ENCODE data around the gene IFNA5.

IFNA5 gene

DNA sequence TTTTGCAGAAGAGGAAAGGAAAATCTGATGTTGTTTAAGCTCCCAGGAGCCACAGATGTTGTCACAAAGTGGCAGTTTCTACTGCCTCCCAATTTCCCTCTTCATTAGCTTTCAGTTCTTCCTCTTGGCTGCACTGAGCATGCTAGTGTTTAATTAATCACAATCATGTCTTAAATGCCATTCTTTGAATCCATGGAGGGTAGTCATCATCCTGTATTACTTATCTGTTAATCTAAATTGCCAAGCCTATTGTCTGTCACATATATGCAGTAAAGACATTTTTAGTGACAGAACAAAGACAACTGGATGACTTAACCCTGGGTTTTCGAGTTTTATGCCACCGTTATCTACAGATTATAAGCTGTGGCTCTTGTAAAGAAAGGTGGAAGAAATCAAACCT is 15.4 kb upstream of the IFNA5 start:
- Histone ChIP-seq H3K36me3 (ENCODE audit: control insufficient read depth, insufficient read depth, low read length) (no peaks in the 10 kb centered on the region), H3K4me1 (ENCODE audit: control insufficient read depth, insufficient read depth, low read length) (no peaks in the 10 kb centered on the region), H3K9ac (ENCODE audit: low read depth, low read length) (no peak overlapping the region), H3K27me3 (ENCODE audit: control insufficient read depth, insufficient read depth, low read length) (peaks cover 2% of the 10 kb centered on the region), H3K9me3 (ENCODE audit: control insufficient read depth, insufficient read depth, low read length) (no peaks in the 10 kb centered on the region), H3K4me3 (ENCODE audit: low read depth, low read length) (no peak overlapping the region)

DNA sequence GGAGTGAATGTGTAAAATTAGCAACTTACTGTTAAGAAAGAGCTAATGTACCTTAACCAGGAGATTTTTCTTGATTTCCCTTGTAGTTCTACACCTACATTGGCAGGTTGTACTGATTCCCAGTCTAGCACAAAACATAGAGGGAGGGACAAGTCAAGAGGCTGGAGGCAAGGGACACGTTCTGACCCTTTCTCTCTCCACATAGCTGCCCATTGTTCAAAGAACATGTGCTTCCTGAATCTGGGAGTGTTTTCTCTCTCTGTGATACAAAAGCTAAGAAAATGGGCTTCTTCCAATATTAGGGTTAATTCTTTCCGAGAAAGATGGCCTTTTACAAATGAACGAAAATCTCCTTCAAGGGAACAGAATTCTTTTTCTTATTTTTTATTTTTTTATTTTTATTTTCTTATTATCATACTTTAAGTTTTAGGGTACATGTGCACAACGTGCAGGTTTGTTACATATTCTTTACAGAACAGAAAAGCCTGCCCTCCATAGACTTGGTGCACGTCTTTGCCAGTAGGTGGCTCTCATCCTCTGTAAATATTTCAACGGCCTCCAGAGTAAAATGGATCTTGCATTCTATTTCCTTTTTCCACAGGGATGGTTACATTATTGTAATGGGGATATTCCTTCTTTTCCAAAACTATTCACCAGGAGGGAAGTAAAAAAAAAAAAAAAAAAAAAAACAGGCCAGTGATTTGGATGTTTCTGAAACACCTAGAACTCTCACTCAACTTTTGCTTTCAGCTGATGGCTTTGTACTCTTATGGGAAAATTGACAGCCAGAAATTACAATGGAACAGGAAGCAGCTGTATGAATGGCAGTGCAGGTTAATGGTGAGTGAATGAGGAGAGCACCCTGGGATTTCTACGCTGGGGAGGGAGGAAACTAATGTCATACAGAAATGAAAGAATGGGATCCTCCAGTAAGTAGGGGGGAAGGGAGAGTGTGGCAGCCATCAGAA is 13.1 kb upstream of the IFNA5 start:
- peaks cover 2% of the 10 kb centered on the region for H3K27me3 ChIP-seq (ENCODE audit: control insufficient read depth, insufficient read depth, low read length)
- no peak overlapping the region for H3K9ac ChIP-seq (ENCODE audit: low read depth, low read length)
- H3K9me3 ChIP-seq (ENCODE audit: control insufficient read depth, insufficient read depth, low read length): no peaks in the 10 kb centered on the region
- H3K36me3 ChIP-seq (ENCODE audit: control insufficient read depth, insufficient read depth, low read length): no peaks in the 10 kb centered on the region
- no peaks in the 10 kb centered on the region for H3K4me1 ChIP-seq (ENCODE audit: control insufficient read depth, insufficient read depth, low read length)
- H3K4me3 ChIP-seq (ENCODE audit: low read depth, low read length): no peak overlapping the region

DNA sequence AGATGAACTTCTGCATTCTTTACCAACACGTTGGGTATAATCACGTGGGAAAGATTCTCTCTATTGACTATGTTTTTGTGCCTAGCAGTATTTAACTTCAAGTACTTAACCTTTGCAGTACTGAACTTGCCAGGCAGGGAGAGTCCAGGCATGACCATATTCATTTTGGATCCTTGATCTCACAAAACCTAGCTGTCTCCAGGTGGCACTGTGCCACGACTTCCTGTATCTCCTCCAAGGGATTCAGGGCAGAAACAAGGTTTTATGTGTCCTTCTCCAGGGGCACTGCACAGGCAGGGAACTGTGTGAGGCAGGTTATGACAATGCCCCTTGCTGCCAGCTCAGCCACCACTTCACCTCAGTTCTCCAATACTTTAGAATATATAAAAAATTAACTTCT is 11.7 kb upstream of the IFNA5 start:
- H3K4me1 ChIP-seq (ENCODE audit: control insufficient read depth, insufficient read depth, low read length): no peaks in the 10 kb centered on the region
- no peak overlapping the region for H3K4me3 ChIP-seq (ENCODE audit: low read depth, low read length)
- no peaks in the 10 kb centered on the region for H3K9me3 ChIP-seq (ENCODE audit: control insufficient read depth, insufficient read depth, low read length)
- H3K27me3 ChIP-seq (ENCODE audit: control insufficient read depth, insufficient read depth, low read length): peaks cover 2% of the 10 kb centered on the region
- no peaks in the 10 kb centered on the region for H3K36me3 ChIP-seq (ENCODE audit: control insufficient read depth, insufficient read depth, low read length)
- H3K9ac ChIP-seq (ENCODE audit: low read depth, low read length): no peak overlapping the region

DNA sequence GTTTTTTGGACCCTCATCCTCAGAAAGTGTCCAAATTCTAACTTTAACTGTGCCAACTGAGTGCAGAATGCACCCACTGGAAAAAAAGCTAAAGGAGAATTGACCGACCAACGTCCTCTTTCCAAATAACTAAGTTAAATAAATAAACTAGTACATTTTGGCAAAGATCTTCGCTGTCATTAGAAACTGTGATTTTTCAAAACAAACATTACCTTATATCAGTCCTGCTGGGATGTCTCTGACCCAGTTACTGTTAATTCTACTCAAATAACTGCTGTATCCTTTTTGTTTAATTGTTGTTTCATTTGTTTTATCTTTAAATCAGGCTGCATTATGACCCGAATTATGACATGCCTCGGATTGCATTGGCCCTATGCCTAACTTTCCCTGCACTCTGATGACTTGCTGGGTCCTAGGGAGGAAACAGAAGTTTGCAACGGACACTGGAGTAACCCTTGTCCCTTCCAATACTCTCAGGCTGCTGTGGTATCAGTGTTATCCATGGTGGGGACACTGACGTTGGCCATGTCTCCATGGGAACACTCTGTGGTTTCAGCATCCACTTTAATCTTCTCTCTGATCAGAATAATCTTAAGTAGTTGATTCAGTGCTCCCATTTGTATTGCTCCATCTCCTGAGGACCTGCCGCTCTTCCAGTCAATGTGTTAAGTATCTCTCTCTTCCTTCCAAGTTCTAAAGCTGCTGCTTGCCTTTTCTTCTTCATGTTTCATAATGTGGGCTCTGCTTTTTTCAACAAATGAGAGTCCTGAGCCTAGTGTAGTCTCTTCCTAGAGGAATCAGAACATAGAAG is 11.1 kb upstream of the IFNA5 start:
- Histone ChIP-seq H3K27me3 (ENCODE audit: control insufficient read depth, insufficient read depth, low read length) (peaks cover 2% of the 10 kb centered on the region), H3K9ac (ENCODE audit: low read depth, low read length) (no peak overlapping the region), H3K9me3 (ENCODE audit: control insufficient read depth, insufficient read depth, low read length) (no peaks in the 10 kb centered on the region), H3K4me1 (ENCODE audit: control insufficient read depth, insufficient read depth, low read length) (no peaks in the 10 kb centered on the region), H3K4me3 (ENCODE audit: low read depth, low read length) (no peak overlapping the region), H3K36me3 (ENCODE audit: control insufficient read depth, insufficient read depth, low read length) (no peaks in the 10 kb centered on the region)

DNA sequence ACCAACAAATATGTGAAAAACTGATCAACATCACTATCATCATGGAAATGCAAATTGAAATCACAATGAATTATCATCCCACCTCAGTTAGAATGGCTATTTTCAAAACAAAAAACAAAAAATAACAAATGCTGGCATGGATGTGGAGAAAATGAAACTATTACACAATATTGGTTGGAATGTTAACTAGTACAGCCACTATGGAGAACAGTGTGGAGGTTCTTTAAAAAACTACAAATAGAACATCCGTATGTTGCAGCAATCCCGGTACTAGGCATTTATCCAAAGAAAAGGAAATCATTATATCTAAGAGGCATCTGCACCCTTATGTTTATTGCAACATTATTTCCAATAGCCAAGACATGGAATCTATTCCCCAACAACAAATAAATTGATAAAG is 9.0 kb upstream of the IFNA5 start:
- Histone ChIP-seq H3K27me3 (ENCODE audit: control insufficient read depth, insufficient read depth, low read length) (peaks cover 2% of the 10 kb centered on the region), H3K4me3 (ENCODE audit: low read depth, low read length) (no peak overlapping the region), H3K9ac (ENCODE audit: low read depth, low read length) (no peak overlapping the region), H3K36me3 (ENCODE audit: control insufficient read depth, insufficient read depth, low read length) (no peaks in the 10 kb centered on the region), H3K9me3 (ENCODE audit: control insufficient read depth, insufficient read depth, low read length) (no peaks in the 10 kb centered on the region), H3K4me1 (ENCODE audit: control insufficient read depth, insufficient read depth, low read length) (no peaks in the 10 kb centered on the region)

DNA sequence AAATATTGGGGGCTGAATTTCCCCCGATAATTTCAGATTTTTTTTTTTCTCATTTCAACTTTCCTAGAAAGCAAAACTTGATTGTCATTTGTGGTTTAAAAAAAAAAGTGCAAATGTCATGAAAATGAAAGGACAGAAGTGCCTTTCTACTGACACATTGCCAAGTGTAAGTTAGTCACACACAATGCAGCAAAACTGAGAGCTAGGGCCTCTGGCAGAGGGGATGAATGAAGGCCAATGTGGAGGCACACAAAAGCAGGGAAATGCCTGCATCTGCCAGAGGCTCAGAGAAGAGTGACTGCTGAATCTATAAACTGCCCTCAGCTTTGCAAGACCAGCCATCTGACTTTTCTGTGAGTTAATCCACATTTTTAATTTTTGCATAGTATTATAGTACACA is 6.8 kb upstream of the IFNA5 start:
- Histone ChIP-seq H3K4me3 (ENCODE audit: low read depth, low read length) (no peak overlapping the region), H3K4me1 (ENCODE audit: control insufficient read depth, insufficient read depth, low read length) (no peaks in the 10 kb centered on the region), H3K36me3 (ENCODE audit: control insufficient read depth, insufficient read depth, low read length) (no peaks in the 10 kb centered on the region), H3K9ac (ENCODE audit: low read depth, low read length) (no peak overlapping the region), H3K9me3 (ENCODE audit: control insufficient read depth, insufficient read depth, low read length) (no peaks in the 10 kb centered on the region), H3K27me3 (ENCODE audit: control insufficient read depth, insufficient read depth, low read length) (no peaks in the 10 kb centered on the region)

DNA sequence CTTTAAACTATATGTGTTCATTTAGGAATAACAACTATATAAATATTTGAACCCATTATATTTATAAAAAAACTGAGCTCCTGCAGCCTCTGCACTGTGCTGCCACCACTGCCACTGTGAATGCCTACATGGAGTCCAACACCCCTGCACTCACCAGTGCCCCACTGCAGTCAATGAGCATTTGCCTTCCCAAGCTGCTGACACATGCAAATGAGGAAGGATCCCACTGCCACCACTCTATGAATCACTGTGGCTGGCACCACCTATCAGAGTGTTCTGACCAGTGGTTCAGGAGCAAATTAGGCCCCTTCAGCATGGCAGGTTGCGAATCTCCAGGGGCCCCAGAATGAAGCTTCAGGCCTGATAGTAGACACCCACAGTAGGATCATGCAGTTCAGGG is 9.1 kb downstream of the IFNA5 start:
- peaks cover 4% of the 10 kb centered on the region for H3K27me3 ChIP-seq (ENCODE audit: control insufficient read depth, insufficient read depth, low read length)
- H3K9ac ChIP-seq (ENCODE audit: low read depth, low read length): no peak overlapping the region
- H3K4me1 ChIP-seq (ENCODE audit: control insufficient read depth, insufficient read depth, low read length): no peaks in the 10 kb centered on the region
- no peaks in the 10 kb centered on the region for H3K36me3 ChIP-seq (ENCODE audit: control insufficient read depth, insufficient read depth, low read length)
- H3K9me3 ChIP-seq (ENCODE audit: control insufficient read depth, insufficient read depth, low read length): no peaks in the 10 kb centered on the region
- no peak overlapping the region for H3K4me3 ChIP-seq (ENCODE audit: low read depth, low read length)

DNA sequence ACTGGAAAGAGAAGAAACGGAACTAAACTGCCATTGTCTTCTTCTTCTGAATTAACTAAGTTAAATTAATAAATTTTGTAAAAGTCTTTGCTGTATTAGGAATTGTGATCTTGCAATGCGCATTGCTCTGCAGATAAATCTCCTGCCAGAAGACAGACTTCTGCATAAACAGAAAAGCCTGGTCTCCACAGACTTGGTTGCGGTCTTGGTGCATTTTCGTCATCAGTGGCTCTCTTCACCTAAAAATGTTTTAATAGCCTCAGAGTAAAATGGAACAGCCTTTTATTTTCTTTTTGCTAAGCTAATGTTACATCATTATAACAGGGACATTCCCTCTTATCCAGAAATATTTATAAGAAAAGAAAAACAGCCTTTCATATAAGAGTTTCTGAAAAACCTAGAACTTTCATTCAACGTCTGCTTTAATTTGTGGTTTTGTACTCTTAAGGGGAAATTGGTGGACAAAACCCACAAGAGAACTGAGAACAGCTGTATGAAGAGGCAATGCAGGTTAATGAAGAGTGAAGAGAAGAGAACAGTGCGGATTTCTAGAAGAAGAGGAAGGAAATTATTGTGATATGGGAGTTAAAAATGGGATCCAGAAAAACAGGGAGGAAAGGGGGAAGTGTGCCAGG is 10.1 kb downstream of the IFNA5 start:
- Histone ChIP-seq H3K9me3 (ENCODE audit: control insufficient read depth, insufficient read depth, low read length) (no peaks in the 10 kb centered on the region), H3K4me1 (ENCODE audit: control insufficient read depth, insufficient read depth, low read length) (no peaks in the 10 kb centered on the region), H3K36me3 (ENCODE audit: control insufficient read depth, insufficient read depth, low read length) (no peaks in the 10 kb centered on the region), H3K27me3 (ENCODE audit: control insufficient read depth, insufficient read depth, low read length) (peaks cover 4% of the 10 kb centered on the region), H3K4me3 (ENCODE audit: low read depth, low read length) (no peak overlapping the region), H3K9ac (ENCODE audit: low read depth, low read length) (no peak overlapping the region)

DNA sequence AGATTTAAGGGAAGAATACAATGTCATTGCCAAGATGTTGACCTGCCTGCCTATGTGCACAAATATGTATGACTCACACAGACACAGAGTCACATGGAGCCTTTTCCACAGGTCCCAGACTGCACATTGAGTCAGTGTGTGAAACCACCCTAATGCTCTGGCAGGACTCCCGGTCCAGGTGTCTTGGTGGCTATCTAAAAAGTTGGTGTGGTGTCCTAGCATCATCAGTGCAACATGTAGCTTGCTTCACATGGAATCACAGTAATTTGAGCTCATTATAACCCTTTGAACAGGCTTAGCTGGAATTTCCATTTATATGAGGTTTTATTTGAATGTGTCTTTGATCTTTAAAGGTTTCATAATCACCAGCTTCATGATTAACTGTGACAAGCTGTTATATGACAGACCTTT is 10.7 kb downstream of the IFNA5 start:
- H3K9me3 ChIP-seq (ENCODE audit: control insufficient read depth, insufficient read depth, low read length): no peaks in the 10 kb centered on the region
- peaks cover 4% of the 10 kb centered on the region for H3K27me3 ChIP-seq (ENCODE audit: control insufficient read depth, insufficient read depth, low read length)
- H3K36me3 ChIP-seq (ENCODE audit: control insufficient read depth, insufficient read depth, low read length): no peaks in the 10 kb centered on the region
- H3K9ac ChIP-seq (ENCODE audit: low read depth, low read length): no peak overlapping the region
- H3K4me1 ChIP-seq (ENCODE audit: control insufficient read depth, insufficient read depth, low read length): no peaks in the 10 kb centered on the region
- H3K4me3 ChIP-seq (ENCODE audit: low read depth, low read length): no peak overlapping the region

DNA sequence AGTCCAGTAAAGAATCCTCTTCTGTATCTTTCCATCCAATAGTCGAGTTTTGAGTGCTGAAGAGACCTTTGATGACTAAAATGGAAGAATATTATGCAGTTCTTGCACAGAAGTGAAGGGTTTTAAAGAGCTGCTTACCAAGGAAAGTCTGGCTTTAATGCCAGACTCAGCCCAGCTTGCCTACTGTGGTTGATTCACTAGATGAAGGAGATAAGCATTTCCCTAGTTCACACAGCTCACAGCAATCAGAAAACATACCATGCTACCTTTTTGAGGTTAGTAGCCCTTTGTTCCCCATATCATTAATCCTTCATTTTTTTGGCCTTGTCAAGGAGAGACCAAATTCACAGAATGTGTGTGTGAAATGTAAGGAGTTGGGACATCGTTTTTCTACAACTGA is 15.3 kb downstream of the IFNA5 start:
- Histone ChIP-seq H3K4me3 (ENCODE audit: low read depth, low read length) (no peak overlapping the region), H3K4me1 (ENCODE audit: control insufficient read depth, insufficient read depth, low read length) (no peaks in the 10 kb centered on the region), H3K9ac (ENCODE audit: low read depth, low read length) (no peak overlapping the region), H3K9me3 (ENCODE audit: control insufficient read depth, insufficient read depth, low read length) (no peaks in the 10 kb centered on the region), H3K36me3 (ENCODE audit: control insufficient read depth, insufficient read depth, low read length) (no peaks in the 10 kb centered on the region), H3K27me3 (ENCODE audit: control insufficient read depth, insufficient read depth, low read length) (peaks cover 4% of the 10 kb centered on the region)

DNA sequence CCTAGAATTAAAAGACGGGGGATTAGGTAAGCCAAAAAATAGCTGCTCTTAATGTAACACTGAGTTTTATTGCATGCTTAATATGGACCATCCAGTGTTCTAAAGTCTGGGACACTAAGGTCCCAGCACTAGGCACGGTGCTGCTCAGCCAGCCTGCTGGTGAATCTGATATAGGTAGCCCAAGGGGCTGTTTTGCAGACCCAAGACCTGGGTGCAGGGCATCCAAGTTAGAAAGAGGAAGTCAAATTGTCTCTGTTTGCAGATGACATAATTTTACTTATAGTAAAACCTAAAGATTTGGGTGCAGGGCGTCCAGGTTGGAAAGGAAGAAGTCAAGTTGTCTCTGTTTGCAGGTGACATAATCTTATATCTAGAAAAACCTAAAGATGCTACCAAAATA is 17.8 kb downstream of the IFNA5 start:
- no peaks in the 10 kb centered on the region for H3K4me1 ChIP-seq (ENCODE audit: control insufficient read depth, insufficient read depth, low read length)
- no peaks in the 10 kb centered on the region for H3K36me3 ChIP-seq (ENCODE audit: control insufficient read depth, insufficient read depth, low read length)
- no peak overlapping the region for H3K9ac ChIP-seq (ENCODE audit: low read depth, low read length)
- no peak overlapping the region for H3K4me3 ChIP-seq (ENCODE audit: low read depth, low read length)
- no peaks in the 10 kb centered on the region for H3K27me3 ChIP-seq (ENCODE audit: control insufficient read depth, insufficient read depth, low read length)
- H3K9me3 ChIP-seq (ENCODE audit: control insufficient read depth, insufficient read depth, low read length): no peaks in the 10 kb centered on the region
